K562 (cell line): ENCODE measurements around the gene CENPV. TPM values are rescaled to one million over a fixed set of nuclear protein-coding genes. Genes with fewer than 3 reads are reported as not detected.

Source experiments
- AFF1 ChIP-seq, 2 experiments: fragments of 450-650 bp; IDR thresholded peaks; 2 replicates each; pipeline ENCODE4 v1.6.1; 2018; ENCODE audit warnings: mild to moderate bottlenecking in 2 of 2, low read depth in 1 of 2; ENCODE audit not compliant: partially characterized antibody in 2 of 2
- ATF7 ChIP-seq: fragments of 450-650 bp; IDR thresholded peaks from 2 replicates; pipeline ENCODE4 v1.7.1; 2014; ENCODE audit warnings: mild to moderate bottlenecking, moderate library complexity
- DIDO1 ChIP-seq: fragments of 450-650 bp; IDR thresholded peaks from 2 replicates; pipeline ENCODE4 v1.6.1; 2016; ENCODE audit warnings: low read depth, missing biosample characterization, missing genetic modification characterization
- ELF4 ChIP-seq: fragments of 450-650 bp; formaldehyde crosslinking; IDR thresholded peaks from 2 replicates; pipeline ENCODE4 v1.4.0; 2022; ENCODE audit warnings: missing genetic modification characterization
- HBP1 ChIP-seq: fragments of 450-650 bp; formaldehyde crosslinking; IDR thresholded peaks from 2 replicates; pipeline ENCODE4 v1.4.0; 2022; ENCODE audit warnings: missing genetic modification characterization
- KLF6 ChIP-seq: fragments of 250-450 bp; sonication (Bioruptor Pico); IDR thresholded peaks from 2 replicates; pipeline ENCODE4 v1.4.0; 2020; ENCODE audit warnings: mild to moderate bottlenecking, moderate library complexity, borderline replicate concordance
- MNT ChIP-seq, 2 experiments: fragments of 450-650 bp; conservative IDR thresholded peaks; 2 replicates each; pipeline ENCODE4 v1.6.1; 2017; ENCODE audit warnings: mild to moderate bottlenecking in 2 of 2, moderate library complexity in 2 of 2
- NFIC ChIP-seq: fragments of 450-650 bp; IDR thresholded peaks from 2 replicates; pipeline ENCODE4 v1.6.1; 2017; ENCODE audit warnings: mild to moderate bottlenecking, inconsistent platforms
- PKNOX1 ChIP-seq: fragments of 450-650 bp; IDR thresholded peaks from 2 replicates; pipeline ENCODE4 v1.6.1; 2016
- ZNF561 ChIP-seq: fragments of 450-650 bp; formaldehyde crosslinking; conservative IDR thresholded peaks from 2 replicates; pipeline ENCODE4 v1.4.0; 2020; ENCODE audit warnings: mild to moderate bottlenecking, moderate library complexity
- polyA plus RNA-seq, 8 experiments: library from polyadenylated mRNA; depleted of rRNA in 4 of 8; stranded (reverse) in 5 of 8; unstranded in 3 of 8; fragments of >200 nt; fragmentation: Nextera tagmentation in 2 of 8; fragmentation: Illumina TruSeq in 1 of 8; extraction: Ambion mirVana in 2 of 8; extraction: Trizol in 1 of 8; gene quantifications; 2 replicates each; pipeline versions ENCODE4 v1.2.1 to v1.2.3, GENCODE V29; 2011 to 2014; ENCODE audit warnings: inconsistent platforms in 1 of 8, missing spikeins in 1 of 8
- total RNA-seq, 7 experiments: library from RNA; depleted of rRNA in 6 of 7; stranded (reverse); fragments of >200 nt in 6 of 7; fragmentation: Illumina TruSeq in 2 of 7; extraction: Trizol in 2 of 7; gene quantifications; 2 replicates each; pipeline versions ENCODE4 v1.2.1 to v1.2.3, GENCODE V29; 2011 to 2021; ENCODE audit warnings: low replicate concordance in 1 of 7
- TF ChIP-seq, protein P1 (sequence below): fragments of 250-450 bp; sonication (Bioruptor Pico); IDR thresholded peaks from 2 replicates; pipeline ENCODE4 v1.4.0; 2020

CENPV gene
- total and polyA plus RNA-seq, 9 of the 15 experiments (the other 6 are each of a cell fraction or from before 2014, with no cell fraction given), result 17.8 to 131 (median 89.3) TPM

GRCh38 chr17:16380640-16381495 lies 27.6 kb upstream of the CENPV start, which contains the start of gene UBB (continued):
- TF ChIP-seq, protein P1, sequence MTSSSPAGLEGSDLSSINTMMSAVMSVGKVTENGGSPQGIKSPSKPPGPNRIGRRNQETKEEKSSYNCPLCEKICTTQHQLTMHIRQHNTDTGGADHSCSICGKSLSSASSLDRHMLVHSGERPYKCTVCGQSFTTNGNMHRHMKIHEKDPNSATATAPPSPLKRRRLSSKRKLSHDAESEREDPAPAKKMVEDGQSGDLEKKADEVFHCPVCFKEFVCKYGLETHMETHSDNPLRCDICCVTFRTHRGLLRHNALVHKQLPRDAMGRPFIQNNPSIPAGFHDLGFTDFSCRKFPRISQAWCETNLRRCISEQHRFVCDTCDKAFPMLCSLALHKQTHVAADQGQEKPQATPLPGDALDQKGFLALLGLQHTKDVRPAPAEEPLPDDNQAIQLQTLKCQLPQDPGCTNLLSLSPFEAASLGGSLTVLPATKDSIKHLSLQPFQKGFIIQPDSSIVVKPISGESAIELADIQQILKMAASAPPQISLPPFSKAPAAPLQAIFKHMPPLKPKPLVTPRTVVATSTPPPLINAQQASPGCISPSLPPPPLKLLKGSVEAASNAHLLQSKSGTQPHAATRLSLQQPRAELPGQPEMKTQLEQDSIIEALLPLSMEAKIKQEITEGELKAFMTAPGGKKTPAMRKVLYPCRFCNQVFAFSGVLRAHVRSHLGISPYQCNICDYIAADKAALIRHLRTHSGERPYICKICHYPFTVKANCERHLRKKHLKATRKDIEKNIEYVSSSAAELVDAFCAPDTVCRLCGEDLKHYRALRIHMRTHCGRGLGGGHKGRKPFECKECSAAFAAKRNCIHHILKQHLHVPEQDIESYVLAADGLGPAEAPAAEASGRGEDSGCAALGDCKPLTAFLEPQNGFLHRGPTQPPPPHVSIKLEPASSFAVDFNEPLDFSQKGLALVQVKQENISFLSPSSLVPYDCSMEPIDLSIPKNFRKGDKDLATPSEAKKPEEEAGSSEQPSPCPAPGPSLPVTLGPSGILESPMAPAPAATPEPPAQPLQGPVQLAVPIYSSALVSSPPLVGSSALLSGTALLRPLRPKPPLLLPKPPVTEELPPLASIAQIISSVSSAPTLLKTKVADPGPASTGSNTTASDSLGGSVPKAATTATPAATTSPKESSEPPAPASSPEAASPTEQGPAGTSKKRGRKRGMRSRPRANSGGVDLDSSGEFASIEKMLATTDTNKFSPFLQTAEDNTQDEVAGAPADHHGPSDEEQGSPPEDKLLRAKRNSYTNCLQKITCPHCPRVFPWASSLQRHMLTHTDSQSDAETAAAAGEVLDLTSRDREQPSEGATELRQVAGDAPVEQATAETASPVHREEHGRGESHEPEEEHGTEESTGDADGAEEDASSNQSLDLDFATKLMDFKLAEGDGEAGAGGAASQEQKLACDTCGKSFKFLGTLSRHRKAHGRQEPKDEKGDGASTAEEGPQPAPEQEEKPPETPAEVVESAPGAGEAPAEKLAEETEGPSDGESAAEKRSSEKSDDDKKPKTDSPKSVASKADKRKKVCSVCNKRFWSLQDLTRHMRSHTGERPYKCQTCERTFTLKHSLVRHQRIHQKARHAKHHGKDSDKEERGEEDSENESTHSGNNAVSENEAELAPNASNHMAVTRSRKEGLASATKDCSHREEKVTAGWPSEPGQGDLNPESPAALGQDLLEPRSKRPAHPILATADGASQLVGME (CRISPR knock-in tag), result no peak
- TF ChIP-seq ZNF561 (CRISPR knock-in tag) (no peak), DIDO1 (tag) (peak; percentile 93), NFIC (peak; percentile 68), PKNOX1 (peak; percentile 88), KLF6 (CRISPR knock-in tag) (peak; percentile 59; the same call in 1 of the 2 replicates), ELF4 (CRISPR knock-in tag) (peak; percentile 67; the same call in 1 of the 2 replicates), AFF1 (IDR thresholded peaks at IDR 0.05; ENCODE audit: low read depth in 1 of 2, partially characterized antibody in 2 of 2) (peak in 1 of 2 experiments; percentile 59), ATF7 (peak; percentile 94), MNT (conservative IDR thresholded peaks at IDR 0.05) (peak; percentile 82 to 91), HBP1 (CRISPR knock-in tag) (peak; percentile 92; the same call in 1 of the 2 replicates)
